HG03469 (cell line): ENCODE measurements around the gene SLC7A11.
A peak's percentile ranks its signal among the peaks of the same experiment; 100 is the strongest.

ENCODE experiments used
- ATAC-seq: cut with Tn5 transposase; IDR thresholded peaks from one replicate; pipeline ENCODE4 v1.9.1; 2021; ENCODE audit warnings: mild to moderate bottlenecking, moderate library complexity, moderate number of reproducible peaks; ENCODE audit not compliant: unreplicated experiment

SLC7A11 gene

GRCh38 chr4:138174981-138175794, 67.0 kb downstream of the SLC7A11 start:
- ATAC-seq, result no peak

DNA sequence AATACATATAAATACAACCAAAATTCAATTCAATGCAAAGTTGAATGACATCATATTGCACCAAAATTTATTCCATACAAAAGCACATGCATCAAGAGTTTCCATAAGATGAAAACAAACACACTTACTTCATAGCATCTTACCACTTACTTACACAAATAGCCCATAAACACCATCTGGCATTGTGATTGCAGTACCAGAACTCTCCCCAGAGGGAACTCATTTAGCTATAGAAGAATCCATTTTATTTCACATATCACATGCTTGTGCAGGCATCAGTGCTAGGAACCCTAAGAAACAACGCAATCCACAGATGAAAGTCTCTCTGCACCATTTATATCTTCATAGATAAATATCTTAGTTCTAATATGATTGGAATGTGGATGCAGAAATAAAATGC, 77.9 kb downstream of the SLC7A11 start:
- ATAC-seq, result no peak

DNA sequence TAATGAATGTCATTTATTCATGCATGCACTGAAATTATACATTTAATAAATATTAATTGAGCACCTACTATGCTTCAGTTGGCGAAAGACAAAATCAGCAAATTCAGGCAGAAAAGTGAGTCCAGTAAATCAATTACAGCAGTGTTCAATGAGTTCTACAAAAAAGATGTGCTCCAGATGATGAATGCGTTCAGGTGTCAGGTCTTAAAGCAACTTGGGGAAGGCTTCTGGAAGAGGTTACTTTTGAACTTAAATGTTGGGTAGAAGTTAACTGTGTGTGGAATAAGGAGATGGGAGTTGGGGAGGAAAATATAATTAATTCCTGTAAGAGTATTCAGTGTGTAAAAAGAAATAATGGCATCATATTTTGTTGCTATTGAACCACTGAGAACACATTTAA, 79.0 kb downstream of the SLC7A11 start:
- no peak for ATAC-seq

DNA sequence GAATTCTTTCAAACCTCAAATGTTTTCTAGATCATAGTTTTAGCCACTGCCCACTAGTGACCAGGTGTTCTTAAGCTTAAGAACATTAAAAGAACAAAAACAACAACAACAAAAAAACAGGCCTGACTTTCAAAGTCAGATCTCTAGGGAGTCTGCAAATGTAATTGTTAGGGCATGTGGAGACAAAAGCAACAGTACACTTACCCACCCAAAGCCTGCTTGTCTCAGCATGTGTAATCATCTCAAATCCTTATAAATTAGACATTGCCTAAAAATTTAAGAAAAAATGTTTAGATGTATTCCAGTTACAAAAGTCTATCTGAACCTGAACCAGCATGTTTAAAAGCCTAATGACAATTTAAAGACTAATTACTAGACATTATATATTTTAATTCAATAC, 79.9 kb downstream of the SLC7A11 start:
- ATAC-seq, result no peak

- no peak for ATAC-seq
Measured at GRCh38 chr4:138161351-138161750, 80.8 kb downstream of the SLC7A11 start.

- peak; percentile 65 for ATAC-seq
Measured at GRCh38 chr4:138158746-138159297, 83.3 kb downstream of the SLC7A11 start.

GRCh38 chr4:138140879-138141278, 101.3 kb downstream of the SLC7A11 start:
- ATAC-seq, result no peak

GRCh38 chr4:138138774-138139173, 103.4 kb downstream of the SLC7A11 start:
- no peak for ATAC-seq

GRCh38 chr4:138135610-138136009, 106.5 kb downstream of the SLC7A11 start:
- ATAC-seq, result no peak

- ATAC-seq, result no peak
Measured at GRCh38 chr4:138118270-138118669, 123.9 kb downstream of the SLC7A11 start.

GRCh38 chr4:138115053-138115452, 127.1 kb downstream of the SLC7A11 start:
- no peak for ATAC-seq

DNA sequence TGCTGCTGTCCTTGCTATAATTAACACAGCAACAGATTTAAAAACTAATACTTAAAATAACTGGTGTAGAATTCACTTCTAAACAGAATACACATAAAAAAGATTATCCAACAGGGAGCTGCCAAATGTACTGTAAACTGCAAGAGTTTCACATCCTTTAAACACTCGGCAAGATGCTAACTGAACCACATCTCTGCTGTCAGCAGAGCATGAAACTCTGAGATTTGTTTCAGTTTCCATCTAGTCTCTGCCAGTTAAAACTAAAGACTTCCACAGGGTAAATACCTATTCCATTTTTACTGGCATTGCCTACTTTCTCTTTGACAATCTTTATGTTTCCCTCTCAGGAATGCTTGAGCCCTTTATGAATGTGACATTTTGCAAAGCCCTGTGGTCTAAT, 127.7 kb downstream of the SLC7A11 start:
- ATAC-seq, result peak; percentile 100
